NCI-H446 treated with DMSO at 0.1 percent for 48 hours (cell line): ENCODE data around the gene POC1A.
"Not testable (repeated sequence)": the region's sequence is repeated elsewhere in the genome, so short reads cannot be mapped to it uniquely, and the experiment has no call there.

ENCODE experiments used
- DNase-seq: peaks from one replicate; lab custom pipeline; 2025; lab: John Stamatoyannopoulos, UW

POC1A gene

GRCh38 chr3:52183786-52184445, 29.7 kb upstream of the POC1A start:
- no peak for DNase-seq

- no peak for DNase-seq
Observed at GRCh38 chr3:52182691-52183090, 28.5 kb upstream of the POC1A start.

GRCh38 chr3:52182196-52182595, 28.0 kb upstream of the POC1A start:
- DNase-seq = no peak

GRCh38 chr3:52181543-52181942, 27.3 kb upstream of the POC1A start:
- DNase-seq = no peak

GRCh38 chr3:52178537-52178936, 24.3 kb upstream of the POC1A start:
- DNase-seq = no peak

- not testable (repeated sequence) for DNase-seq
Observed at GRCh38 chr3:52178126-52178525, 23.9 kb upstream of the POC1A start.

- no peak for DNase-seq
Observed at GRCh38 chr3:52177701-52178042, 23.4 kb upstream of the POC1A start.

GRCh38 chr3:52176951-52177700, 22.9 kb upstream of the POC1A start:
- no peak for DNase-seq

- no peak for DNase-seq
Observed at GRCh38 chr3:52176180-52176752, 22.0 kb upstream of the POC1A start.

- no peak for DNase-seq
Observed at GRCh38 chr3:52175416-52176179, 21.4 kb upstream of the POC1A start.

- no peak for DNase-seq
Observed at GRCh38 chr3:52174896-52175295, 20.7 kb upstream of the POC1A start.

- no peak for DNase-seq
Observed at GRCh38 chr3:52173101-52173500, 18.9 kb upstream of the POC1A start.

GRCh38 chr3:52172262-52172757, 18.1 kb upstream of the POC1A start:
- DNase-seq = no peak

- DNase-seq = no peak
Observed at GRCh38 chr3:52171514-52172261, 17.5 kb upstream of the POC1A start.

- DNase-seq = not testable (repeated sequence)
Observed at GRCh38 chr3:52170217-52170616, 16.0 kb upstream of the POC1A start.

GRCh38 chr3:52167240-52167639, 13.0 kb upstream of the POC1A start:
- no peak for DNase-seq

GRCh38 chr3:52162250-52162872, 8.1 kb upstream of the POC1A start:
- no peak for DNase-seq

GRCh38 chr3:52159503-52159902, 5.3 kb upstream of the POC1A start:
- no peak for DNase-seq

GRCh38 chr3:52155912-52156311, 1.7 kb upstream of the POC1A start:
- no peak for DNase-seq

- DNase-seq = no peak
Observed at GRCh38 chr3:52153389-52154096, 680 bp downstream of the POC1A start.

GRCh38 chr3:52151991-52152390, 2.2 kb downstream of the POC1A start:
- DNase-seq = not testable (repeated sequence)
